Activated T-cell treated with anti-CD3 and anti-CD28 coated beads, Interleukin-2, amount 50 U/mL, for 72 hours (primary cell): ENCODE data around the gene UNC5B. TPM values are rescaled to one million over a fixed set of nuclear protein-coding genes. Genes with fewer than 3 reads are reported as not detected.

ENCODE experiments used
- ATAC-seq, 2 donors: fragments of 150-1000 bp; cut with Tn5 transposase; replicated peaks in 1 of 2; 2 replicates each; pipeline ENCODE4 v1.10.0; 2021; ENCODE audit warnings: moderate library complexity in 2 of 2, mild to moderate bottlenecking in 1 of 2
- DNase-seq, 2 donors: peaks; one replicate each; pipeline ENCODE4 v3.0.0; 2021 to 2022; ENCODE audit warnings: mixed read lengths in 1 of 2
- H3K27ac Mint-ChIP-seq: one replicate; pipeline ENCODE4 v1.8.0; 2022; ENCODE audit warnings: mild to moderate bottlenecking, moderate library complexity, mixed read lengths
- H3K27me3 Mint-ChIP-seq: one replicate; pipeline ENCODE4 v1.8.0; 2022; ENCODE audit warnings: low read depth, mixed read lengths
- H3K36me3 Mint-ChIP-seq, 2 donors: one replicate each; pipeline ENCODE4 v1.8.0; 2022; ENCODE audit warnings: mixed read lengths in 2 of 2, mild to moderate bottlenecking in 1 of 2; ENCODE audit not compliant: insufficient read depth in 2 of 2
- H3K4me1 Mint-ChIP-seq: one replicate; pipeline ENCODE4 v1.8.0; 2022; ENCODE audit warnings: low read depth, mixed read lengths
- H3K4me3 Mint-ChIP-seq, 2 donors: one replicate each; pipeline ENCODE4 v1.8.0; 2022; ENCODE audit warnings: mild to moderate bottlenecking in 2 of 2, mixed read lengths in 2 of 2, moderate library complexity in 2 of 2
- H3K9me3 Mint-ChIP-seq, 2 donors: one replicate each; pipeline ENCODE4 v1.8.0; 2022; ENCODE audit warnings: mixed read lengths in 2 of 2
- total RNA-seq, 2 donors: library from RNA; stranded (reverse); gene quantifications; one replicate each; pipeline ENCODE4 v1.2.3, GENCODE V29; 2022

The UNC5B gene
- total RNA-seq, 2 donors from 2014 or later = 0.05 to 0.12 TPM

DNA sequence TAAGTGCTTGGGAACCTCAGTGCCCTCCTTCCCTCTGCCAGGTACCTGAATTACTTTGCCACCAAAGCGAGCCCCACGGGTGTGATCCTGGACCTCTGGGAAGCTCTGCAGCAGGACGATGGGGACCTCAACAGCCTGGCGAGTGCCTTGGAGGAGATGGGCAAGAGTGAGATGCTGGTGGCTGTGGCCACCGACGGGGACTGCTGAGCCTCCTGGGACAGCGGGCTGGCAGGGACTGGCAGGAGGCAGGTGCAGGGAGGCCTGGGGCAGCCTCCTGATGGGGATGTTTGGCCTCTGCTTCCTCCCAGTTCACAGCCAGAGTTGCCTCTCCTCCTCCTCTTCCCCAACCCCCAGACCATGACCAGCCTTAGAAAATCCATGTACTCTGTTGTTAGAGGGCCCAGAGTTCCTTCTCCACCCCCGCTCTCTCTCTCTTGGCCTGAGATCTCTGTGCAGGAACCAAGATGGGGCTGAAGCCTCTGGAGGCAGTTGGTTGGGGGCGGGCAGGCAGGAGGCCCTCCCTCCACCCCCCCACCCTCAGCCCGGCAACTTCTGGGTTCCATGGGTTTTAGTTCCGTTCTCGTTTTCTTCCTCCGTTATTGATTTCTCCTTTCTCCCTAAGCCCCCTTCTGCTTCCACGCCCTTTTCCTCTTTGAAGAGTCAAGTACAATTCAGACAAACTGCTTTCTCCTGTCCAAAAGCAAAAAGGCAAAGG, 86.9 kb downstream of the UNC5B start:
- Mint-ChIP-seq H3K9me3 (no peaks in the 10 kb centered on the region), H3K27me3 (no peaks in the 10 kb centered on the region), H3K4me3 (no peak overlapping the region), H3K4me1 (no peaks in the 10 kb centered on the region), H3K36me3 (no peaks in the 10 kb centered on the region), H3K27ac (no peak overlapping the region)
- ATAC-seq (no peak), DNase-seq (no peak)

DNA sequence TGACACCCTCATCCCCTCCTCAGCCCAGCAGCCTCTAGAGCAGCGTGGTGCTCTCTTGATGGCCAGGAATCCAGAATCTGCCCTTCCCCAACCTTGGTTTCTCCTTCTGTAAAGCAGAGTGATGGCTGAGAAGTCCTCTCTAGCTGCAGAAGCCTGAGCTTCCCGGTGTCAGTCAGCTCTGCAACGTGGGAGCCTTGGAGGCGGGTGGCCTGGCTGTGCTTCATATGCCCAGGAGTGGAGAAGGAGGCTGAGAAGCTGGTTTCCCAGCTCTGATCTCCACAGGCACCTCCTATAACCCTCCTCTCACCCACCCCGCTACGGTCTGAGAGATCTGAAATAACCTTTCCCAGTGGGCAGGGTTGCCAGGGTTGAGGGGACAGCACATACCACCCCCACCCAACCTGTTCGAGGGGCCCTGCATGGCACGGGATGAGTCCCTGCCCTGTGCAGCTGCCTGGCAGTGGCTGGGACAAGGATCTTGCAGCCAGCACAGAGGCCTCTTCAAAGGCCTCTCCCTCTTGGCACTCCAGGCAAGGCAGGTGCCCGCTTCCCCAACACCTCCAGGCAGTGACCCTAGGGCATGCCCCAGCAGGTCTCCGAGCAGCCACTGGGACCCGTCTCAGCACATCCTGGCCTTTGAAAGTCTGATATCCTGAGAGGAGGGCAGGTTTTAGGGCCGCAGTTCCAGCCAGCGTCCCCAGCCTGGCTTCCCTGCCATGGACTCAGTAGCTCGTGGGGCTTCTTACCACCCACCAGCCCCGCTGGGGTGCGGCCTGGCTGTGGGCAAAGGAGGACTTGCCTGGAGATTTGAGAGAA, 88.4 kb downstream of the UNC5B start:
- no peak for DNase-seq
- Mint-ChIP-seq H3K4me3 (no peak overlapping the region), H3K27ac (no peak overlapping the region), H3K4me1 (no peaks in the 10 kb centered on the region), H3K27me3 (no peaks in the 10 kb centered on the region), H3K36me3 (no peaks in the 10 kb centered on the region), H3K9me3 (no peaks in the 10 kb centered on the region)
- no peak for ATAC-seq

DNA sequence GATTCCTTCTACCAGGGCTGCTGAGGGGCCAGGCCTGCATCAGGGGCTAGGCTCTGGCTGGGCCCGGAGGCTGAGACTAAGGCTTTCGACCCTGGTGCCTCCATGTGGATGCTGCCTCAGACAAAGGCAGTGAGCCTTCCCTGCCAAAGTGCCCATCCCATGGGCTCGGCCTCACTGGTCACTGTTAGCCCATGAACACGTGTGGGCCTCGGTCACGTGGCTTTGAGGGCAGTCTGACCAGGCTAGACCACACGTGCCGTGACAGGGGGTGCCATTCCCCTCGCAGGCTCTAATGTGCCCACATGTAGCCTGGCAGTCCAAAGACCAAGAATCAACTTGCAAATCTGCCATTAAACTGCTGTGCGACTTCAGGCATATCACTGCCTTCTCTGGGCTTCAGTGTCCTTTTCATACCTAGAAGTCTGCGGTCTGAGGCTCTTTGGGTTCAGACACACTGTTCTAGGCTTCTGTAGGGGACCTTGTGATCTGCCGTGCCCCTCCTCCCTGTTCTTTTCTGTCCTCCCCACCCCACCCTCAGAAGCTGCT, 89.1 kb downstream of the UNC5B start:
- H3K36me3 Mint-ChIP-seq = no peaks in the 10 kb centered on the region
- H3K27me3 Mint-ChIP-seq = no peaks in the 10 kb centered on the region
- H3K27ac Mint-ChIP-seq = no peak overlapping the region
- no peaks in the 10 kb centered on the region for H3K4me1 Mint-ChIP-seq
- H3K9me3 Mint-ChIP-seq = no peaks in the 10 kb centered on the region
- no peak for DNase-seq
- ATAC-seq = no peak
- no peak overlapping the region for H3K4me3 Mint-ChIP-seq

DNA sequence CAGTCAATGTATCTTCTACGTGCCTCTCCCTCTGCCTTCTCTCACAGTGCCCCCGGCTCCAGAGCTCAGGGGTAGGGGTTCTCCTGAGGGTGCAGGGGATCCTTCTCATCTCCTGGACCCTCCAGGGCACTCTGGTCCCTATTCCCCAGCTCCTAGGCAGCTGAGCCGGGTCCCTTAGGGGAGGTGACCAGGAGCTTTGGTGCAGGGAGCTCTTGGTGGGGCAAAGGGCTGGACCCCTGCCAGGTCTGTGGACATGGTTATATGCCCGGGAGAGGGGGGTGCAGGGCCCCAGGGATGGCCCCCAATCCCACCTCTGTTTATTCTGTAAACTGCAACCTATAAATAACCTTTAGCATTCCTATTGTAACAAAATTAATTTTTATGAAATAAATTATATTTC, 90.1 kb downstream of the UNC5B start:
- Mint-ChIP-seq H3K9me3 (no peaks in the 10 kb centered on the region), H3K4me1 (no peaks in the 10 kb centered on the region), H3K4me3 (no peak overlapping the region), H3K36me3 (no peaks in the 10 kb centered on the region), H3K27ac (no peak overlapping the region), H3K27me3 (no peaks in the 10 kb centered on the region)
- DNase-seq (no peak), ATAC-seq (no peak)

DNA sequence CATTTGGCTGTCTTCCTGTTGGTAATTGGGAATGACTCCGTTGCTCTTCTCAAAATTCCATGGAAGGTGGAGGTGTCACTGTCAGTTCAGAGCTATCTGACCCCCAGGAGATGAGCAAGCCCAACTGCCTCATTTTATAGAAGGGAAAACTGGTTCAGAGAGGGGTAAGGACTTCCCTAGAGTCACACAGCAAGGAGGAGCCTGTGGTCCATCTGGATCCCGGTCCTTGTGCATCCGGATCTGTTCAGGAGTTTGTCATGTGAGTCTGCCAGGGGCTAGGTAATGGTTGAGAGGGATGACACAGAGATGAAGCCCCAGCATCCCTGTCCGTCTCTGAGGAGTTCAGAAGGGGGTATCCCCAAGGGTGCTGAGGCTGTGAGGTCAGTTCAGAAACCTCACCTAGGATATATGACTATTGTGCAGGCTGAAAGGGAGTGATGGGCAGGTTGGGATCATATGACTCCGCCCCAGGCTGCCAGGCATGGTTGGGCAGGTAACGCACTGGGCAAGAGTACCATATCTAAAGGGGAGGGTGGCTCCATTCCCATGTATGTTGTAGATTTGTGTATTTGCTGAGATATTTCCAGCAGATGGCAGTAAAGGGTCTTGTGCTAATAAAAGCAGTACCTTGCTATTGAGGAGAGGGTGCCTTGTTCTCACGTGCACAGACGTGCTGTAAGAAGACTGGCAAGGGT, 90.7 kb downstream of the UNC5B start:
- H3K4me3 Mint-ChIP-seq = no peak overlapping the region
- no peak overlapping the region for H3K27ac Mint-ChIP-seq
- H3K27me3 Mint-ChIP-seq = no peaks in the 10 kb centered on the region
- H3K4me1 Mint-ChIP-seq = no peaks in the 10 kb centered on the region
- H3K9me3 Mint-ChIP-seq = no peaks in the 10 kb centered on the region
- H3K36me3 Mint-ChIP-seq = no peaks in the 10 kb centered on the region
- ATAC-seq = peak in 1 of 2 donors; percentile 41
- no peak for DNase-seq

DNA sequence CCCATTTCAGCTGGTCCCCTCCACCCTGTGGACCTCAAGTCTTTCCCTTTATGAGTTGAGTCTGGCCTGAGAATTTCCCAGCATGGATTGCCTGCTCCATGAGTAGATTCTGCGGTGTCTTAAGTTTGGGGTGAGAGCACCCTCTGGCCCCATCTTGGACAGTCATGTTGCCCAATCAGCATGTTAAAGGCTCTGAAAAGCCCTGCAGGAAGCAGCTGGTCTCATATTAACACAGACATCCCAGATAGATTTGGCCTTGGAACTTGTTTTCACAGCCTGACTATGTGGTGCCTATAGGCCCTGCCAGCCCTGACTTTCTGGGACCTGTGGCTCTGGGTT, 91.2 kb downstream of the UNC5B start:
- DNase-seq = no peak
- H3K9me3 Mint-ChIP-seq = no peaks in the 10 kb centered on the region
- H3K4me3 Mint-ChIP-seq = no peak overlapping the region
- ATAC-seq = no peak
- H3K27me3 Mint-ChIP-seq = no peaks in the 10 kb centered on the region
- no peak overlapping the region for H3K27ac Mint-ChIP-seq
- no peaks in the 10 kb centered on the region for H3K36me3 Mint-ChIP-seq
- H3K4me1 Mint-ChIP-seq = no peaks in the 10 kb centered on the region

DNA sequence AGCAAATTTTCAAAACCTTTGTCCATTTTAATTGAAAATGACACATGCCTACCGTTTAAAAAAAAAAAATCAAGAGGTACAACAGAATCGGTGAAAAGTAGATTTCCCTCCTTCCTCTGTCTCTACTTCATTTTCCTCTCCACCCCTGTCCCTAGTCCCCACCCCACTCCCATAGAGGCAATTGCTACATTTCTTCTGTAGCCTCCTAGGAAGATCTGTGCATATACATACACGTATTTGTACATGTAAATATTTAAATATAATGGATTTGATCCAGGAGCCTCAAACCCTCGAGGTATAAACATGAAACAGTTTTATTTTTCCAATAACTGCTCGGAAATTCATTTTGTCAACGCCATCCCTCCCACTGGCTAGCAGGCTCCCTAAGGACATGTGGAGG, 92.5 kb downstream of the UNC5B start:
- no peak for ATAC-seq
- Mint-ChIP-seq H3K36me3 (no peaks in the 10 kb centered on the region), H3K9me3 (no peaks in the 10 kb centered on the region), H3K4me1 (no peaks in the 10 kb centered on the region), H3K4me3 (no peak overlapping the region), H3K27ac (no peak overlapping the region), H3K27me3 (no peaks in the 10 kb centered on the region)
- no peak for DNase-seq

DNA sequence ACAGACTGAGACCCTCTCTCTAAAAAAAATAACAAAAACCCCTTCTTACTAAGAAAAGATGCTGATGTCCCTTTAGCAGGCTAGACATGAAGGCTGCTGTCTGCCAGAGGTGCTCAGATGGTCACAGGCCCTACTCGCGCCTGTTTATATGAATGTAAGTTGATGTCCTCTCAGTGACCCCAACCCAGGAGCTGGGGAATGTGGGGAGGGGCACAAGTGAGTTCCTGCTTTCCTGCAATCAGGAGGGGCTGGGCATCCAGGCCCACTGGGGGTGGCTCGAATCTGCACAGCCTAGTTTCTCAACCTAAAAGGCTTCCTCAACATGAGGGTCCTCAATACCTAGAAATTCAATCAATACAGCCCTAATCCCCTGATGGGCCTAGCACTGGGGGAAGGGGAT, 94.6 kb downstream of the UNC5B start:
- Mint-ChIP-seq H3K36me3 (no peaks in the 10 kb centered on the region), H3K9me3 (no peaks in the 10 kb centered on the region), H3K4me3 (no peak overlapping the region), H3K4me1 (no peaks in the 10 kb centered on the region), H3K27me3 (no peaks in the 10 kb centered on the region), H3K27ac (no peak overlapping the region)
- no peak for DNase-seq
- no peak for ATAC-seq

DNA sequence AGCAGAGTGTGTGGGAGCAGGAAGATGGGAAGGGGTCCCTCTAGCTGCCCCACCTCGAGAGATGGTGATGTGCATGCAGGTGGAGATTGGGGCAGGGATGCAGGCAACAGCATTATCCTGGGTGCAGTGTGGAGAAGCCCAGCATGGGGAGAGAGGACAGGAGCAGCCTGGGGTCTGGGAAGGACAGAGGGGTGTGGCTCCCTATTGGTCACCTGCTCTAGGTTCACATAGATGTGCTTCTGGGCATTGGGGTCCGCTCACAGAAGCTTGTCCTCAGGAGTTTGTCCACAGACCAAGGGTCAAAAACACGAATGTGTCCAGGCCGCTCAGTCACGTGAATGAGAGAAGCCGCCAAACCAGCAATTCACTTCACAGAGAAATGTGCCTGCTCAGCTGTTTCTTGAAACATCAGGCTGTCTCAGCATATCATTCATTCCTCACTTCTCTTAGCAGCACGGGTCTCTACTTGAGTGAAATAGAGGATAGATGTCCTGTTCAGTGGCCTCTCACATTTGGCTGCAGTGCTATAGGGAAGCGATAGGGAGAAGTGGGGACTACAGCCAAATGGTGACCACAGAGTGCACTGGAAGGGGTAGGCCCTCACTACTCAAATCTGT, 95.2 kb downstream of the UNC5B start:
- Mint-ChIP-seq H3K9me3 (no peaks in the 10 kb centered on the region), H3K27ac (no peak overlapping the region), H3K27me3 (no peaks in the 10 kb centered on the region), H3K36me3 (no peaks in the 10 kb centered on the region), H3K4me3 (no peak overlapping the region), H3K4me1 (no peaks in the 10 kb centered on the region)
- DNase-seq (no peak), ATAC-seq (no peak)

DNA sequence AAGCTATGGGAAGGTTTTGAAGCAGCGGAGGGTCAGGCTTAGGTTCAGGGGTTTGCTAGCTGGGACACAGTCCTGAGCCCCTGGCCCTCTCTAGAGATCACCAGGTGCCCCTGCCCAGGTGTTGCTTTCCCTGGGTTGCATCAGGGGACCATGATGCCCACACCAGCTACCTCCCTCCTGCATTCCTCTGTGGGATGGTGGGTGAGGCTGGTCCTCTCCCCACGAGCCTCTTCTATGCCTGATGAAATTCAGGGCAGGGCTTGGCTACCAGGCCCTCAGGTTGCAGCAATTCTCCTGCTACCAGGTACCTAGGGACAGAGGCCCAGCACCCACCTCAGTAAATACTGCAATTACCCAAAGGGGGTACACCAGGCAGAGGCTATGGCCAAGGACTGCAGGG, 95.9 kb downstream of the UNC5B start:
- Mint-ChIP-seq H3K4me1 (no peaks in the 10 kb centered on the region), H3K4me3 (no peak overlapping the region), H3K27ac (no peak overlapping the region), H3K27me3 (no peaks in the 10 kb centered on the region), H3K9me3 (no peaks in the 10 kb centered on the region), H3K36me3 (no peaks in the 10 kb centered on the region)
- DNase-seq (no peak), ATAC-seq (no peak)

DNA sequence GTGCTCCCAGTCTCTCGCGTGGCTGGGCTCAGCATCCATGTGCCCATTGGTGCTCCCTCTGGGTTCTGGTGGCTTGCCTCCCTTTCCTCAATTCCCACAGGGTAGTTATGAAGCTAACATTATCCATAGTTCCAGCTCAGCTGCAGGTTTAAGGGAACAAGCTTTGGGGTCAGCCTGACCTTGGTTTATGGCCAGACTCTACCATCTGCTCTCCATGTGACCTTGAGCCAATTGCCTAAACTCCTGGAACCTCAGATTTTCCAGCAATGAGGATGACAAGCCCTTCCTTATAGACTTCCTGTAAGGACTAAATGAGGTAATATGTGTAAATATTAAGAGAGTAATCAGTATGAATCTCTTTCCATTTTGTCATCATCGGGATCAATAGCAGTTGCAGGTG, 96.6 kb downstream of the UNC5B start:
- H3K27ac Mint-ChIP-seq = no peak overlapping the region
- ATAC-seq (no peak), DNase-seq (no peak)
- no peaks in the 10 kb centered on the region for H3K27me3 Mint-ChIP-seq
- no peaks in the 10 kb centered on the region for H3K9me3 Mint-ChIP-seq
- no peaks in the 10 kb centered on the region for H3K36me3 Mint-ChIP-seq
- H3K4me1 Mint-ChIP-seq = no peaks in the 10 kb centered on the region
- no peak overlapping the region for H3K4me3 Mint-ChIP-seq

DNA sequence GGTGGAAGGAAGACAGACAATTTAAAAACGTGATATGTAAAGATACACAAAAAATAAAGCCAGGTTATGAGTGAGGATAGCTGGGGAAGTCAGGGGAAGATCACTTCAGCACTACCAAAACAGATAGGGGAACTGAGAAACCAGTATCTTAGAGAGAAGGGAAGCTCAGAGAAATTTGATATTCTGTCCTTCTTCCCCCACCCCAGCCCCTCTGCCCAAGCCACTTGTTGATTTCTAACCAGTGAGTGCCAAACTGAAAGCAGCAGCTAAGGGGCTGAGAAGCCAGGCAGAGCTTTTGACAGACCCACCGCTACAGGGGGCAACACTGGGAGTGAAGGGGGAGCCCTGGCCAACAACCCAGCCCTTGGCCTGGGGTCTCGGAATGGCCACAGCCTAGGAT, 97.5 kb downstream of the UNC5B start:
- Mint-ChIP-seq H3K9me3 (no peaks in the 10 kb centered on the region), H3K4me3 (no peak overlapping the region), H3K4me1 (no peaks in the 10 kb centered on the region), H3K27me3 (no peaks in the 10 kb centered on the region), H3K36me3 (no peaks in the 10 kb centered on the region), H3K27ac (no peak overlapping the region)
- no peak for ATAC-seq
- DNase-seq = no peak

DNA sequence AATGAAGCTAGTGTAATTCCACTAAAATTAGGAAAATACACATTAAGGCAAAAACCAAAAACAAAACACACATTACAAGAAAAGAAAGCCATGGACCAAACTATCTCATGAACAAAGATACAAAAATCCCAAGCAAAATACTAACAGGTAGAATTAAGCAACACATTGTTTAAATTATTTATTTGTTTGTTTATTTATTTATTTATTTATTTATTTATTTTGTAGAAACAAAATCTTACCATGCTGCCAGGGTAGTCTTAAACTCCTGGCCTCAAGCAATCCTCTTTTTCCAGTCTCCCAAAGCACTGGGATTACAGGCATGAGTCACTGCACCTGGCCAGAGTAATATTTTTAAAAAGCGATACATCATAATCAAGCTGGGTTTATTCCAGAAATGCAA, 99.8 kb downstream of the UNC5B start:
- Mint-ChIP-seq H3K4me3 (no peak overlapping the region), H3K4me1 (peaks cover 18% of the 10 kb centered on the region), H3K27ac (no peak overlapping the region), H3K27me3 (no peaks in the 10 kb centered on the region), H3K9me3 (no peaks in the 10 kb centered on the region), H3K36me3 (no peaks in the 10 kb centered on the region)
- no peak for DNase-seq
- no peak for ATAC-seq
